ENCODE data around the gene PDE7B. TPM values are rescaled to one million over a fixed set of nuclear protein-coding genes. Genes with fewer than 3 reads are reported as not detected.

PDE7B gene
- total and polyA plus RNA-seq, 2 of the 8 experiments (the other 6 are each of a cell fraction or from before 2014, with no cell fraction given) = not detected

DNA sequence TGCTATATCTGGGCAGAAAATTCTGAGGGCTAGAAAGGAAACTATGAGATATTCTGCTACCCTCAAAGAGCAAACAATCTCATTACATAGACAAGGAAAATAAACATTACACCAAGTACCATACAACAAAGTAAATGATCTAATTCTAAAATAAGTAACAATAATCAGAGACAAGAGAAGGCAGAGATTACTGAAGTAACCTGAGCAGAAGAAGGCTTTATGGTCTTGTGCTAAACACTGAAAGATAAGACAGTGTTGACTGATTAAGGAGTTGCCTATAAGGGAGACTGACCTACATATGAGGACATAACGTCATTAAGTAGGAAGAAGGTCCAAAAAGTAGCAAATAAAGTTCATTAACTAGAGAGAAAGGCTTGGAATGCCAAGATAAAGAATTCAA is 264.4 kb downstream of the PDE7B start:
- Histone ChIP-seq H2BK20ac (ENCODE audit: low read length) (no peak overlapping the region), H3K79me2 (ENCODE audit: control insufficient read depth in 1 of 2, insufficient read depth in 2 of 2, low read length in 2 of 2) (no peaks in the 10 kb centered on the region), H2BK5ac (ENCODE audit: low read depth, low read length) (no peak overlapping the region), H4K5ac (ENCODE audit: insufficient read length, low read depth, low read length) (no peak overlapping the region), H2AK5ac (ENCODE audit: low read depth, low read length) (no peak overlapping the region), H3K27me3 (replicated peaks in 1 of 4; ENCODE audit: control insufficient read depth in 3 of 4, extremely low read depth in 1 of 4, insufficient read depth in 3 of 4, low read length in 3 of 4) (no peaks in the 10 kb centered on the region; a peak in 3 of 7 replicates), H3K18ac (ENCODE audit: extremely low read depth, low read length) (no peak overlapping the region), H3K14ac (ENCODE audit: insufficient read length) (no peak overlapping the region), H3K4me2 (ENCODE audit: insufficient read depth in 1 of 2, low read depth in 2 of 2, low read length in 2 of 2) (no peak overlapping the region), H3K23me2 (ENCODE audit: low read depth, low read length) (no peaks in the 10 kb centered on the region), H2BK15ac (ENCODE audit: low read length) (no peak overlapping the region), H3K4me1 (replicated peaks in 1 of 4; ENCODE audit: control insufficient read depth in 3 of 4, insufficient read depth in 4 of 4, low read length in 3 of 4) (no peaks in the 10 kb centered on the region; a peak in 1 of 7 replicates), H3K23ac (ENCODE audit: insufficient read length) (no peak overlapping the region), H2AFZ (ENCODE audit: low read length) (no peak overlapping the region), H3K9me3 (ENCODE audit: insufficient read depth in 2 of 2, low read depth in 1 of 2, low read length in 1 of 2) (no peaks in the 10 kb centered on the region), H3K79me1 (ENCODE audit: low read depth, low read length) (no peaks in the 10 kb centered on the region), H3K9ac (replicated peaks in 1 of 4; ENCODE audit: extremely low read depth in 1 of 4, low read depth in 3 of 4, low read length in 3 of 4) (no peak overlapping the region), H4K91ac (replicated peaks; ENCODE audit: insufficient read length, low read length) (no peak overlapping the region), H2BK12ac (ENCODE audit: low read depth, low read length) (no peak overlapping the region), H4K20me1 (replicated peaks in 1 of 2; ENCODE audit: control insufficient read depth in 1 of 2, insufficient read depth in 2 of 2, low read length in 2 of 2) (no peaks in the 10 kb centered on the region), H4K8ac (ENCODE audit: extremely low read depth, insufficient read depth, low read length) (no peak overlapping the region), H3K56ac (replicated peaks; ENCODE audit: insufficient read length, low read depth, low read length) (no peak overlapping the region), H3K36me3 (ENCODE audit: control insufficient read depth in 2 of 4, insufficient read depth in 4 of 4, low read length in 3 of 4) (no peaks in the 10 kb centered on the region), H3K4ac (replicated peaks; ENCODE audit: insufficient read length, low read depth, low read length) (no peak overlapping the region), H3K27ac (ENCODE audit: low read depth, low read length) (no peak overlapping the region), H3K4me3 (ENCODE audit: extremely low read depth in 1 of 4, insufficient read depth in 2 of 4, low read depth in 3 of 4, low read length in 4 of 4) (no peak overlapping the region), H2BK120ac (replicated peaks; ENCODE audit: low read depth, low read length) (no peak overlapping the region)
- ChIA-PET CTCF (ENCODE audit: partially characterized antibody) (interaction anchor here (1.6 kb wide), 1 partner anchor 14 kb away, joined by 4 read pairs; no protein-coding TSS in a partner anchor), POLR2A (ENCODE audit: partially characterized antibody) (no interaction called here)
- TF ChIP-seq, protein P1, sequence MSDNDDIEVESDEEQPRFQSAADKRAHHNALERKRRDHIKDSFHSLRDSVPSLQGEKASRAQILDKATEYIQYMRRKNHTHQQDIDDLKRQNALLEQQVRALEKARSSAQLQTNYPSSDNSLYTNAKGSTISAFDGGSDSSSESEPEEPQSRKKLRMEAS (IDR thresholded peaks at IDR 0.05) = no peak
- no peak for TF ChIP-seq TAF7 (optimal IDR thresholded peaks at IDR 0.05; ENCODE audit: borderline replicate concordance, low read depth, low read length)
- no peak for TF ChIP-seq SP2 (IDR thresholded peaks at IDR 0.05; ENCODE audit: low read length)
- TF ChIP-seq MAFK (IDR thresholded peaks at IDR 0.05; ENCODE audit: low read depth, low read length) = no peak
- TF ChIP-seq RNF2 (IDR thresholded peaks at IDR 0.05; ENCODE audit: borderline replicate concordance, low read depth, low read length, missing control alignments, poor library complexity, severe bottlenecking) = no peak
- TF ChIP-seq YY1 (IDR thresholded peaks at IDR 0.05; ENCODE audit: low read depth, low read length) = no peak
- TF ChIP-seq RFX5 (IDR thresholded peaks at IDR 0.05; ENCODE audit: borderline replicate concordance, low read depth, low read length) = no peak
- no peak for TF ChIP-seq TBP (IDR thresholded peaks at IDR 0.05; ENCODE audit: low read depth, low read length)
- WGBS, 2 experiments (ENCODE audit: extremely low coverage in 1 of 2, insufficient coverage in 1 of 2, insufficient read length in 1 of 2, insufficient replicate concordance in 2 of 2, low coverage in 1 of 2, low lambda C conversion rate in 2 of 2, missing lambda C conversion rate in 1 of 2) = 88% methylated on average over 1 of the region's 1 CpG; no CpG with 5 or more reads in 1 of the 2 experiments
- FAIRE-seq (no peak), DNase-seq (ENCODE audit: low read depth in 1 of 2, low spot score in 2 of 2) (no peak)

Data from H1 (cell line).